ENCODE data around the gene RNF13. TPM values are rescaled to one million over a fixed set of nuclear protein-coding genes. Genes with fewer than 3 reads are reported as not detected.

RNF13 gene
- total RNA-seq, 1 experiment from 2014 or later, result 161 TPM

GRCh38 chr3:149968216-149968615 lies 155.2 kb downstream of the RNF13 start:
- Histone ChIP-seq H3K9ac (ENCODE audit: low read length) (peak overlapping the region; percentile 83), H3K79me2 (ENCODE audit: low read length) (peaks cover 67% of the 10 kb centered on the region), H3K4me1 (ENCODE audit: low read length) (peaks cover 75% of the 10 kb centered on the region), H4K20me1 (ENCODE audit: insufficient read depth, low read depth, low read length) (peaks cover 8% of the 10 kb centered on the region; the same call in 1 of the 2 replicates), H3K36me3 (ENCODE audit: insufficient read depth, low read length) (peaks cover 14% of the 10 kb centered on the region; the same call in 1 of the 2 replicates), H3K4me3 (ENCODE audit: low read length) (peak overlapping the region; percentile 71), H3K27me3 (ENCODE audit: low read length) (no peaks in the 10 kb centered on the region), H3K9me3 (ENCODE audit: low read length) (no peaks in the 10 kb centered on the region), H3K4me2 (ENCODE audit: low read depth, low read length, poor library complexity, severe bottlenecking) (peak overlapping the region; percentile 69), H3K9me2 (replicated peaks; ENCODE audit: insufficient read depth, low read length) (no peaks in the 10 kb centered on the region), H3K27ac (ENCODE audit: low read length) (peak overlapping the region; percentile 58), H2AFZ (ENCODE audit: low read length) (no peak overlapping the region)
- DNase-seq, result no peak

GRCh38 chr3:149969110-149969939 lies 156.3 kb downstream of the RNF13 start:
- H3K4me2 ChIP-seq (ENCODE audit: low read depth, low read length, poor library complexity, severe bottlenecking), result peak overlapping the region; percentile 69
- H2AFZ ChIP-seq (ENCODE audit: low read length), result no peak overlapping the region
- peak overlapping the region; percentile 58 for H3K27ac ChIP-seq (ENCODE audit: low read length)
- H3K4me1 ChIP-seq (ENCODE audit: low read length), result peaks cover 64% of the 10 kb centered on the region
- peaks cover 56% of the 10 kb centered on the region for H3K79me2 ChIP-seq (ENCODE audit: low read length)
- H3K27me3 ChIP-seq (ENCODE audit: low read length), result no peaks in the 10 kb centered on the region
- DNase-seq, result no peak
- peak overlapping the region; percentile 71 for H3K4me3 ChIP-seq (ENCODE audit: low read length)
- peak overlapping the region; percentile 83 for H3K9ac ChIP-seq (ENCODE audit: low read length)
- H3K36me3 ChIP-seq (ENCODE audit: insufficient read depth, low read length), result peaks cover 14% of the 10 kb centered on the region; the same call in 1 of the 2 replicates
- no peaks in the 10 kb centered on the region for H3K9me3 ChIP-seq (ENCODE audit: low read length)
- H4K20me1 ChIP-seq (ENCODE audit: insufficient read depth, low read depth, low read length), result peaks cover 8% of the 10 kb centered on the region; the same call in 1 of the 2 replicates
- H3K9me2 ChIP-seq (replicated peaks; ENCODE audit: insufficient read depth, low read length), result no peaks in the 10 kb centered on the region

- peaks cover 8% of the 10 kb centered on the region; the same call in 1 of the 2 replicates for H4K20me1 ChIP-seq (ENCODE audit: insufficient read depth, low read depth, low read length)
- H3K9ac ChIP-seq (ENCODE audit: low read length), result peak overlapping the region; percentile 83
- no peaks in the 10 kb centered on the region for H3K27me3 ChIP-seq (ENCODE audit: low read length)
- no peaks in the 10 kb centered on the region for H3K9me3 ChIP-seq (ENCODE audit: low read length)
- DNase-seq, result peak; percentile 91
- H3K36me3 ChIP-seq (ENCODE audit: insufficient read depth, low read length), result peaks cover 9% of the 10 kb centered on the region; the same call in 1 of the 2 replicates
- peak overlapping the region; percentile 69 for H3K4me2 ChIP-seq (ENCODE audit: low read depth, low read length, poor library complexity, severe bottlenecking)
- H3K79me2 ChIP-seq (ENCODE audit: low read length), result peaks cover 48% of the 10 kb centered on the region
- no peak overlapping the region for H2AFZ ChIP-seq (ENCODE audit: low read length)
- H3K4me3 ChIP-seq (ENCODE audit: low read length), result peak overlapping the region; percentile 71
- H3K9me2 ChIP-seq (replicated peaks; ENCODE audit: insufficient read depth, low read length), result no peaks in the 10 kb centered on the region
- H3K27ac ChIP-seq (ENCODE audit: low read length), result peak overlapping the region; percentile 58
- H3K4me1 ChIP-seq (ENCODE audit: low read length), result peaks cover 56% of the 10 kb centered on the region
Observed at GRCh38 chr3:149969940-149970715, 157.1 kb downstream of the RNF13 start.

GRCh38 chr3:149970716-149971402 lies 157.8 kb downstream of the RNF13 start, which contains the start of gene PFN2:
Gene PFN2 (minus strand): TSS chr3:149970895. CDS start chr3:149970856, 39 bp downstream.
- H3K4me2 ChIP-seq (ENCODE audit: low read depth, low read length, poor library complexity, severe bottlenecking), result peak within 1 kb of the TSS; percentile 69
- peak within 1 kb of the TSS; percentile 71 for H3K4me3 ChIP-seq (ENCODE audit: low read length)
- H2AFZ ChIP-seq (ENCODE audit: low read length), result no peak within 1 kb of the TSS
- no peaks in the 10 kb centered on the region for H3K27me3 ChIP-seq (ENCODE audit: low read length)
- H3K4me1 ChIP-seq (ENCODE audit: low read length), result peaks cover 48% of the 10 kb centered on the region
- peaks cover 8% of the 10 kb centered on the region; the same call in 1 of the 2 replicates for H4K20me1 ChIP-seq (ENCODE audit: insufficient read depth, low read depth, low read length)
- H3K9me3 ChIP-seq (ENCODE audit: low read length), result no peaks in the 10 kb centered on the region
- DNase-seq, result peak; percentile 75
- H3K27ac ChIP-seq (ENCODE audit: low read length), result peak within 1 kb of the TSS; percentile 58
- H3K9ac ChIP-seq (ENCODE audit: low read length), result peak within 1 kb of the TSS; percentile 83
- H3K9me2 ChIP-seq (replicated peaks; ENCODE audit: insufficient read depth, low read length), result no peaks in the 10 kb centered on the region
- peaks cover 7% of the 10 kb centered on the region; the same call in 1 of the 2 replicates for H3K36me3 ChIP-seq (ENCODE audit: insufficient read depth, low read length)
- H3K79me2 ChIP-seq (ENCODE audit: low read length), result peaks cover 42% of the 10 kb centered on the region

DNA sequence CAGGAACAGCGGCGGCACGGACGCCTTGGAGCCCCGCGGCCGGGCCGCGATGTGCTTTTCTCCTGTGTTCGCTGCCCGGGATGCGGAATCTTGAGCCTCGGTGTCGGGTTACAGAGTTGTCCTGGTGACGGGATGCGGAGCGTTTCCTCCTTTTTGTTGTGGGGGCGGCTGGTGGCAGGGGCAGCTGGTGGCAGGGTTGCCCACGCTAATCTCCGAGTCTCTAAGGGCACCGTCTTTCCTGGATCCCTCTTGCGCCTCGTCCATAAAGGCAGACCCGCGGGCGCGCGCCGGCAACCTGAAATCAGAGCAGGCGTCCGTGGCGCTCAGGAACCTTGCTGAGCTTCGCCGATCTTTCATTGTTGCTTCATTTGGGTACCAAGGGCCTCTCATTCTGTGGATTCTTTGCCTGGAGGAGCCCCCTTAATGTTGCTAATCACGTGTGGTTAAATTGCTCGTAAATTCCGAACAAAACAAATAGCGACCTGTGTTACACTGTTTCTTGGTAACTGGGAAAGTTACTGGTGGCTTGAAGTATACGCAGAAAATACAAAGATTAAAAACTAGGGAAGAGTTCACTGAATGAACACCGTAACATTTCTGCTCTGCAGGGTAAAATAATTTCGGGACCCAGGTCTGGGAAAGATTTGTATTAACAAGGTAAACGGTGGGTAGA lies 158.5 kb downstream of the RNF13 start:
- H3K36me3 ChIP-seq (ENCODE audit: insufficient read depth, low read length), result peaks cover under 1% of the 10 kb centered on the region; the same call in 1 of the 2 replicates
- DNase-seq, result peak; percentile 66
- no peaks in the 10 kb centered on the region for H3K9me3 ChIP-seq (ENCODE audit: low read length)
- peak overlapping the region; percentile 57 for H3K4me2 ChIP-seq (ENCODE audit: low read depth, low read length, poor library complexity, severe bottlenecking)
- H3K4me1 ChIP-seq (ENCODE audit: low read length), result peaks cover 42% of the 10 kb centered on the region
- H3K27me3 ChIP-seq (ENCODE audit: low read length), result no peaks in the 10 kb centered on the region
- H2AFZ ChIP-seq (ENCODE audit: low read length), result no peak overlapping the region
- H4K20me1 ChIP-seq (ENCODE audit: insufficient read depth, low read depth, low read length), result peaks cover 8% of the 10 kb centered on the region; the same call in 1 of the 2 replicates
- H3K79me2 ChIP-seq (ENCODE audit: low read length), result peaks cover 35% of the 10 kb centered on the region
- no peaks in the 10 kb centered on the region for H3K9me2 ChIP-seq (replicated peaks; ENCODE audit: insufficient read depth, low read length)
- H3K9ac ChIP-seq (ENCODE audit: low read length), result peak overlapping the region; percentile 83
- peak overlapping the region; percentile 71 for H3K4me3 ChIP-seq (ENCODE audit: low read length)
- no peak overlapping the region for H3K27ac ChIP-seq (ENCODE audit: low read length)

DNA sequence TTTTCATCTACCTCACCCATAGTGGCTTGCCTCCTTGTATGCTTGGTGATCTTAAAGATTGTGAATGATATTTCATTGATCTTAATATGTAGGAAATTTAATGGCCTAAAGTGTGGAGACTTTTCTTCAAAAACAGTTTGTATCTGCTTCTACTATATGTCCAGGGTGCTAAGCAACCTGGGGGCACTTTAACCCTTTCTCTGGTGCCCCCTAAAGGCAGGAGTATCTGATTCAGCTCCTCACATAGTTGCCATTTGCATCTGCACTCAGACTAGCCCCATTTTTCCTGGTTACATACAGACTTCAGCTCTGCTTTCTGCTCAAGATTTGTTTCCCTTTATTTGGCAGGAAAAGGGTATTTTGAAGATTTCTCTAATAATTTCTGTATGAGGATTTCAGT lies 162.9 kb downstream of the RNF13 start:
- no peaks in the 10 kb centered on the region for H3K36me3 ChIP-seq (ENCODE audit: insufficient read depth, low read length)
- no peak overlapping the region for H3K9ac ChIP-seq (ENCODE audit: low read length)
- no peaks in the 10 kb centered on the region for H3K9me2 ChIP-seq (replicated peaks; ENCODE audit: insufficient read depth, low read length)
- no peaks in the 10 kb centered on the region for H3K27me3 ChIP-seq (ENCODE audit: low read length)
- H2AFZ ChIP-seq (ENCODE audit: low read length), result no peak overlapping the region
- no peaks in the 10 kb centered on the region for H3K9me3 ChIP-seq (ENCODE audit: low read length)
- H4K20me1 ChIP-seq (ENCODE audit: insufficient read depth, low read depth, low read length), result no peaks in the 10 kb centered on the region
- no peaks in the 10 kb centered on the region for H3K79me2 ChIP-seq (ENCODE audit: low read length)
- H3K27ac ChIP-seq (ENCODE audit: low read length), result no peak overlapping the region
- no peak overlapping the region for H3K4me3 ChIP-seq (ENCODE audit: low read length)
- no peak for DNase-seq
- H3K4me2 ChIP-seq (ENCODE audit: low read depth, low read length, poor library complexity, severe bottlenecking), result no peak overlapping the region
- H3K4me1 ChIP-seq (ENCODE audit: low read length), result peaks cover 8% of the 10 kb centered on the region

DNA sequence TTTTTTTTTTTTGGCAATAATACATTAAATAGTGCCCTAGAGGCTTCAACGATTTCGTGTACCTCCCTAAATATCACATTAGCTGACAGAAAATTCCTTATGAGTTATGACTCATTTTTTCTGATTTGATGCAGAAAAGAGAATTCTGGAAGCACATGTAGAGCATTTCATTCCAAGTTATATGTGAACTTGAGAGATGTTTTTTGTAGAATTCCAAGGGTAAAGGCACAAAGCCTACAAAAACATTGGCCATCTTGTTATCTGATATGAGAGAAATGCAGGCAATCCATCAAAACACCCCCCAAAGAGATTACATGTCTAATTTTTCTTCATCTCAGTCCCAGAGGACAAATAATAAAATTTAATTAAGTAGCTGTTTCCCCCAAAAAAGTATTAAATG lies 164.4 kb downstream of the RNF13 start:
- Histone ChIP-seq H3K4me3 (ENCODE audit: low read length) (no peak overlapping the region), H3K9me3 (ENCODE audit: low read length) (no peaks in the 10 kb centered on the region), H3K4me2 (ENCODE audit: low read depth, low read length, poor library complexity, severe bottlenecking) (no peak overlapping the region), H3K4me1 (ENCODE audit: low read length) (no peaks in the 10 kb centered on the region; the same call in 1 of the 2 replicates), H3K27me3 (ENCODE audit: low read length) (no peaks in the 10 kb centered on the region), H3K27ac (ENCODE audit: low read length) (no peak overlapping the region), H3K36me3 (ENCODE audit: insufficient read depth, low read length) (no peaks in the 10 kb centered on the region), H4K20me1 (ENCODE audit: insufficient read depth, low read depth, low read length) (no peaks in the 10 kb centered on the region), H3K79me2 (ENCODE audit: low read length) (no peaks in the 10 kb centered on the region), H2AFZ (ENCODE audit: low read length) (no peak overlapping the region), H3K9ac (ENCODE audit: low read length) (no peak overlapping the region), H3K9me2 (replicated peaks; ENCODE audit: insufficient read depth, low read length) (no peaks in the 10 kb centered on the region)
- DNase-seq, result no peak
